Adrenal gland (tissue), 12 donors: ENCODE measurements around the gene MAST4. TPM values are rescaled to one million over a fixed set of nuclear protein-coding genes. Genes with fewer than 3 reads are reported as not detected.

Experiments
- DNase-seq, 7 donors: peaks; one replicate each; pipeline ENCODE4 v3.0.0-alpha.2; 2019 to 2020
- H3K27ac ChIP-seq, 5 donors: fragments of 200-600 bp; sonication (generic) in 4 of 5; 1 replicate in 3 of 5; 2 replicates in 2 of 5; pipeline versions ENCODE4 v1.5.1 to v1.8.0; 2016 to 2020; ENCODE audit warnings: mild to moderate bottlenecking in 1 of 5
- H3K27me3 ChIP-seq: fragments of 200-600 bp; 2 replicates; pipeline ENCODE4 v1.8.0; 2021
- H3K36me3 ChIP-seq, 2 donors: fragments of 200-600 bp; replicated peaks in 1 of 2; 1 replicate in 1 of 2; 2 replicates in 1 of 2; pipeline versions ENCODE4 v1.5.1 to v1.8.0; 2018 to 2022
- H3K4me1 ChIP-seq, 2 donors: fragments of 200-600 bp; replicated peaks in 1 of 2; 1 replicate in 1 of 2; 2 replicates in 1 of 2; pipeline versions ENCODE4 v1.5.1 to v1.8.0; 2018 to 2021
- H3K4me3 ChIP-seq, 4 donors: fragments of 200-600 bp; sonication (generic) in 3 of 4; one replicate each; pipeline ENCODE4 v1.5.1; 2016 to 2018
- H3K9me3 ChIP-seq, 3 donors: fragments of 200-600 bp; sonication (generic) in 1 of 3; replicated peaks in 1 of 3; 1 replicate in 2 of 3; 2 replicates in 1 of 3; pipeline versions ENCODE4 v1.5.1 to v1.8.0; 2016 to 2021
- POLR2A ChIP-seq, 2 donors: fragments of 450-650 bp; IDR thresholded peaks; one replicate each; pipeline ENCODE4 v1.6.1; 2017; ENCODE audit warnings: antibody characterized with exemption in 2 of 2, mild to moderate bottlenecking in 2 of 2, moderate library complexity in 1 of 2
- WGBS, 4 donors: extraction: QIAGEN DNeasy Blood & Tissue Kit in 2 of 4; methylation state at CpG; one replicate each; pipeline versions ENCODE4 v1.1.5 to v1.1.7; 2013 to 2017; 5-methylcytosine and 5-hydroxymethylcytosine counted together
- intact Hi-C, 2 donors: fragments of 100-400 bp; cut with DNase I; formaldehyde crosslinking; loops; one replicate each; pipeline versions ENCODE4 v1.14.1 to v1.15.0; 2022 to 2023
- polyA plus RNA-seq, 3 donors: library from polyadenylated mRNA; stranded (reverse); fragments of 200-250 nt in 2 of 3; fragments of 350-450 nt in 1 of 3; fragmentation: Illumina TruSeq in 1 of 3; extraction: RNeasy Lipid Tissue Mini Kit (QIAGEN cat#74804) in 1 of 3; gene quantifications; one replicate each; pipeline ENCODE4 v1.2.3, GENCODE V29; 2013 to 2014
- total RNA-seq, 9 donors: library from RNA; depleted of rRNA in 4 of 9; stranded (reverse); fragments of >200 nt in 4 of 9; fragments of 120-200 nt in 1 of 9; fragmentation: NEBNext Ultra II Directional in 1 of 9; extraction: Animal tissue kit (Norgen Biotek cat#: 25700) in 1 of 9; gene quantifications; one replicate each; pipeline versions ENCODE4 v1.1.0 to v1.2.4, GENCODE V29; 2013 to 2023
- TF ChIP-seq, protein P1 (sequence below), 6 experiments: fragments of 450-650 bp in 4 of 6; fragments of 200-600 bp in 2 of 6; sonication (generic) in 1 of 6; IDR thresholded peaks; 1 replicate in 5 of 6; 2 replicates in 1 of 6; pipeline versions ENCODE4 v1.5.1 to v1.8.0; 2016 to 2021; ENCODE audit warnings: antibody characterized with exemption in 6 of 6, mild to moderate bottlenecking in 2 of 6, moderate library complexity in 1 of 6
- donor health status: healthy with polysubstance abuse.
- donor health status: Bipolar disorder and iron deficiency.
- donor health status: DM: yes; HTN: yes; CAD: no.
- donor health status: DM: no; HTN: no; CAD: no.
- donor health status: DM: no; HTN: no; CAD: no.
- donor health status: DM: yes; HTN: yes; CAD: no.

The MAST4 gene
- total and polyA plus RNA-seq, 12 donors: 12.3 to 95.0 (median 42.8) TPM

DNA sequence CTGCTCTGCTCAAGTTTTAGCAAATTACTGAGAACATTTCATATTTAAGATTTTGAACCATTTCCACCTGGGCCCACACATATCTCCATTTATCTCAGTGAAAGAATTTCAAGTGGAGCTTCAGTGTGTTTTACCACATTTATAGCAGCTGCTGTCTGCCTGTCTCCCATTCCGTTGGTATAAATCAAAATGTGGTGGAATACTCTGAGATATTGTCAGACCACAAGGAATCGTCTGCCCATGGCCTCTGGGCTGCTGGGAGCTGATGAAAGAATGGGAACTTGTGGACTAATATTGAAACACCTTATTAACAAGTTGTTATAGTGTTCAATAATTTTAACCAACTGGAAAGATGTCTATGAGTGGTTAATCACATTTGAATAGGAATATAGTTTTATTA is 33.3 kb downstream of the MAST4 start:
- no peak overlapping the region for H3K4me3 ChIP-seq
- TF ChIP-seq, protein P1, sequence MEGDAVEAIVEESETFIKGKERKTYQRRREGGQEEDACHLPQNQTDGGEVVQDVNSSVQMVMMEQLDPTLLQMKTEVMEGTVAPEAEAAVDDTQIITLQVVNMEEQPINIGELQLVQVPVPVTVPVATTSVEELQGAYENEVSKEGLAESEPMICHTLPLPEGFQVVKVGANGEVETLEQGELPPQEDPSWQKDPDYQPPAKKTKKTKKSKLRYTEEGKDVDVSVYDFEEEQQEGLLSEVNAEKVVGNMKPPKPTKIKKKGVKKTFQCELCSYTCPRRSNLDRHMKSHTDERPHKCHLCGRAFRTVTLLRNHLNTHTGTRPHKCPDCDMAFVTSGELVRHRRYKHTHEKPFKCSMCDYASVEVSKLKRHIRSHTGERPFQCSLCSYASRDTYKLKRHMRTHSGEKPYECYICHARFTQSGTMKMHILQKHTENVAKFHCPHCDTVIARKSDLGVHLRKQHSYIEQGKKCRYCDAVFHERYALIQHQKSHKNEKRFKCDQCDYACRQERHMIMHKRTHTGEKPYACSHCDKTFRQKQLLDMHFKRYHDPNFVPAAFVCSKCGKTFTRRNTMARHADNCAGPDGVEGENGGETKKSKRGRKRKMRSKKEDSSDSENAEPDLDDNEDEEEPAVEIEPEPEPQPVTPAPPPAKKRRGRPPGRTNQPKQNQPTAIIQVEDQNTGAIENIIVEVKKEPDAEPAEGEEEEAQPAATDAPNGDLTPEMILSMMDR (IDR thresholded peaks at IDR 0.05): no peak
- no peak for TF ChIP-seq POLR2A (IDR thresholded peaks at IDR 0.05)
- WGBS, 4 donors: 64 to 81% (median 73%) methylated on average over 2 of the region's 2 CpGs

DNA sequence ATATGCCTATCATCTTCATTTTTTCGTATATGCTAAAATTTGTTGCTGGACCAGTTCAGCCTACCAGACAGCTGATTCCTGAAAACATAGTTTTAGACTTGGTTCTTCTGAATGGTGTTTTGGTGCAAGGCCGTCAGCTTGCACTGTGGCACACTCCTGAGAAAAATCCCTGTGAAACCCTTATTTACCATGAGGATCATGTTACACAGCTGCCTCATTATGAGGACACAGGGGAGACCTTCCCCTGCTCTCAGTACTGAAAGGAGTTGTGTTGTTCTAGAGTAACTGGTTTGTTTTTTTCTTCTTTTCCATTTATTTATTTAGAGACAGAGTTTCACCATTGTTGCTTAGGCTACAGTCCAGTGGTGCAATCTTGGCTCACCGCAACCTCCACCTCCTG is 37.6 kb downstream of the MAST4 start:
- Histone ChIP-seq H3K4me3 (no peak overlapping the region), H3K36me3 (no peaks in the 10 kb centered on the region), H3K9me3 (peaks cover 0 to 5% (median 0%) of the 10 kb centered on the region in 3 donors), H3K27ac (no peak overlapping the region), H3K4me1 (peaks cover 25 to 35% of the 10 kb centered on the region in 2 donors), H3K27me3 (no peaks in the 10 kb centered on the region)
- no peak for DNase-seq
- intact Hi-C loops: no loop called here
- WGBS, 4 donors: 91 to 97% (median 93%) methylated on average over 3 of the region's 3 CpGs
- TF ChIP-seq, protein P1 (IDR thresholded peaks at IDR 0.05): no peak
- TF ChIP-seq POLR2A (IDR thresholded peaks at IDR 0.05): no peak

More for the DNA sequence above, 33.3 kb downstream of the MAST4 start:
- Histone ChIP-seq H3K36me3 (no peaks in the 10 kb centered on the region), H3K4me1 (peaks cover 5 to 9% of the 10 kb centered on the region in 2 donors), H3K27me3 (no peaks in the 10 kb centered on the region), H3K27ac (peak overlapping the region in 4 of 5 donors; percentile 31 to 72 (median 62)), H3K9me3 (no peaks in the 10 kb centered on the region)
- intact Hi-C loops: no loop called here
- no peak for DNase-seq

DNA sequence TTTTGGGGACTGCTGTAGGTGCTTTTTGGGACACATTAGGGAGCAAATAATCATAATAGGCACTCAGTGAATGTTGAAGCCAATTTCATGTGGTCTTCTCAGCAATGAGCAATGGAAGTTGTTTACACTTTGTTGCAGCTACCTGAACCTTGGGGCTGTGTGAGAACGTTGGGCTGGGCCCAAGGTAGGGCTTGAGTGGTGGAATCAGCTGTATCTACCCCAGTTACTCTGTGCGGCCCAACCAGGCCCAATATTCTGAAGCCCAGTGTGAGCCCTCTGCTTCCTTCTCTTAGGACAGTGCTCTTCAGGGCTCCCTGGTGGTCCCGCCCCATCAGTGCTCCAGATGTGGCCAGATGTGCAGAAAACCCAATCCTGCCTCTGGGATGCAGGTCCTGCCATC is 38.4 kb downstream of the MAST4 start:
- WGBS, 4 donors: 61 to 93% (median 88%) methylated on average over 2 to 3 of the region's 3 CpGs
- DNase-seq: no peak

DNA sequence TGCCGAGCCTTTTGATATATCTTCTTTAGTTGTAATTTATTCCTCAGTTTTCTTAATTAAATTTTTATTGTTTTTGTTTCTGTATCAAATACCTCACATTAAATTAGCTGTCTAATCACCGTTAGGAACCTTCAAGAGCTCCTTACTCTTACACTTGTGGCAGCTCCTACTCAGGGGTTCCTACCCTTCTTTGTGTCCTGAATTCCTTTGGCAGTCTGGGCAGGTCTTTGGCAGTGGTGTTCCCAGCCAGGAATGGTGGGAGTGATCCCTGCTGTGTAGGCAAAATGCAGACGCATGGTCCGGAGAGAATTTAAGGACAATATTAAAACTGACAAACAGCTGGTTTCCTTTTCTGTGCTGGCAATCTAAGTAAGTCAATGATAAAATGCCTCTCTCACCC is 41.8 kb downstream of the MAST4 start:
- no peaks in the 10 kb centered on the region for H3K36me3 ChIP-seq
- DNase-seq: no peak
- H3K27me3 ChIP-seq: no peaks in the 10 kb centered on the region
- intact Hi-C loops: no loop called here
- H3K4me1 ChIP-seq: peaks cover 20 to 27% of the 10 kb centered on the region in 2 donors
- no peak for TF ChIP-seq POLR2A (IDR thresholded peaks at IDR 0.05)
- TF ChIP-seq, protein P1 (IDR thresholded peaks at IDR 0.05): no peak
- H3K9me3 ChIP-seq: peaks cover 0 to 12% (median 0%) of the 10 kb centered on the region in 3 donors
- 75 to 78% (median 75%) methylated on average over 4 of the region's 4 CpGs for WGBS, 4 donors
- peak overlapping the region in 1 of 5 donors; percentile 19 for H3K27ac ChIP-seq
- no peak overlapping the region for H3K4me3 ChIP-seq

More for the DNA sequence above, 38.4 kb downstream of the MAST4 start:
- H3K4me1 ChIP-seq: peaks cover 20 to 27% of the 10 kb centered on the region in 2 donors
- TF ChIP-seq, protein P1 (IDR thresholded peaks at IDR 0.05): no peak
- TF ChIP-seq POLR2A (IDR thresholded peaks at IDR 0.05): no peak
- intact Hi-C loops: no loop called here
- peaks cover 0 to 5% (median 0%) of the 10 kb centered on the region in 3 donors for H3K9me3 ChIP-seq
- peak overlapping the region in 3 of 5 donors; percentile 6 to 72 (median 21) for H3K27ac ChIP-seq
- H3K36me3 ChIP-seq: no peaks in the 10 kb centered on the region
- no peak overlapping the region for H3K4me3 ChIP-seq
- no peaks in the 10 kb centered on the region for H3K27me3 ChIP-seq
